ENCODE results near the gene MPPED2. TPM values are rescaled to one million over a fixed set of nuclear protein-coding genes. Genes with fewer than 3 reads are reported as not detected.

The MPPED2 gene
- total RNA-seq, 1 experiment from 2014 or later: 4.7 TPM

DNA sequence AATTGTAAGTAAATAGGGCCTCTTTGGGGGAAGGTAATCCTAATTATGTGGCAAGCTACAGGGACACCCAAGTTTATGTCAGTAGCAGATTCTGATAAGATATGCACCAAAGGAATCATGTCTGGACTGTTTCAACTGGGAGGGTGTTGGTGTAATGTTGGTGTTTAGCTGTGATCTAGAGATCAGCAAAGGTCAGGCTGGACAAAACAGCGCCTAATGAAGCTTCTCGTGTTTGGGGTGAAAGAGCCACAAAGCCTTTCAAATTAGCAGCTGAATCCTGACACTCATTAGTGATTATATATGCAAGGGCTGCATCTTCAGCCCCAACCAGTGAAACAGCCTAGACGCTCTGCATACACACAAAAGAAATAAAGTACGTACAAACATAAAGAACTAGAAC, 106.3 kb downstream of the MPPED2 start:
- H3T11ph ChIP-seq (ENCODE audit: low read length): no peak overlapping the region
- no peak overlapping the region for H3K4me2 ChIP-seq (ENCODE audit: insufficient read depth, insufficient read length, low read length)

More for the DNA sequence above, 106.3 kb downstream of the MPPED2 start:
- H4K20me1 ChIP-seq (ENCODE audit: control insufficient read depth, insufficient read depth, insufficient read length): no peaks in the 10 kb centered on the region
- no peak overlapping the region for H4K91ac ChIP-seq (ENCODE audit: insufficient read length, low read depth, low read length)
- Mint-ChIP-seq H3K27ac (peak overlapping the region in 2 of 3 experiments; percentile 22 to 59; a peak in 2 of 7 replicates), H3K4me3 (no peak overlapping the region), H3K27me3 (ENCODE audit: low read depth) (no peaks in the 10 kb centered on the region), H3K4me1 (peaks cover 50 to 55% of the 10 kb centered on the region in 2 experiments), H3K9me3 (no peaks in the 10 kb centered on the region), H3K36me3 (ENCODE audit: insufficient read depth in 1 of 3, low read depth in 3 of 3) (no peaks in the 10 kb centered on the region; a peak in 1 of 7 replicates)
- H2AFZ ChIP-seq (ENCODE audit: low read length): no peak overlapping the region
- H3K79me1 ChIP-seq (ENCODE audit: insufficient read depth, low read depth, low read length, poor library complexity, severe bottlenecking): no peaks in the 10 kb centered on the region
- DNase-seq: no peak
- H2BK20ac ChIP-seq (ENCODE audit: low read depth, low read length, poor library complexity, severe bottlenecking): no peak overlapping the region
- no peak overlapping the region for H3K27ac ChIP-seq (ENCODE audit: insufficient read length, low read depth, low read length)
- H3K9me3 ChIP-seq (ENCODE audit: control insufficient read depth, low read depth, low read length): no peaks in the 10 kb centered on the region
- H2AK5ac ChIP-seq (ENCODE audit: insufficient read length, low read length): no peak overlapping the region
- H3K23ac ChIP-seq (ENCODE audit: insufficient read length, low read depth, low read length): no peak overlapping the region
- no peak overlapping the region for H2BK120ac ChIP-seq (ENCODE audit: low read depth, low read length, poor library complexity, severe bottlenecking)
- no peaks in the 10 kb centered on the region for H3K79me2 ChIP-seq (ENCODE audit: insufficient read depth, low read length)
- no peaks in the 10 kb centered on the region for H3K23me2 ChIP-seq (ENCODE audit: insufficient read length, low read depth, low read length, poor library complexity, severe bottlenecking)
- no peak overlapping the region for H4K5ac ChIP-seq (ENCODE audit: insufficient read length, low read depth, low read length)
- no peak overlapping the region for H3K56ac ChIP-seq (ENCODE audit: insufficient read length, low read depth, low read length)
- no peak overlapping the region for H4K8ac ChIP-seq (replicated peaks; ENCODE audit: insufficient read length, low read depth, low read length)
- no CpG with 5 or more reads among the region's 4 CpGs for WGBS (ENCODE audit: extremely low coverage, insufficient read length, low lambda C conversion rate)
- H2BK12ac ChIP-seq (ENCODE audit: insufficient read length, low read depth, low read length): no peak overlapping the region
- H2BK5ac ChIP-seq (ENCODE audit: insufficient read length, low read length): no peak overlapping the region
- H3K14ac ChIP-seq (ENCODE audit: insufficient read depth, low read length): no peak overlapping the region
- TF ChIP-seq, protein P1, sequence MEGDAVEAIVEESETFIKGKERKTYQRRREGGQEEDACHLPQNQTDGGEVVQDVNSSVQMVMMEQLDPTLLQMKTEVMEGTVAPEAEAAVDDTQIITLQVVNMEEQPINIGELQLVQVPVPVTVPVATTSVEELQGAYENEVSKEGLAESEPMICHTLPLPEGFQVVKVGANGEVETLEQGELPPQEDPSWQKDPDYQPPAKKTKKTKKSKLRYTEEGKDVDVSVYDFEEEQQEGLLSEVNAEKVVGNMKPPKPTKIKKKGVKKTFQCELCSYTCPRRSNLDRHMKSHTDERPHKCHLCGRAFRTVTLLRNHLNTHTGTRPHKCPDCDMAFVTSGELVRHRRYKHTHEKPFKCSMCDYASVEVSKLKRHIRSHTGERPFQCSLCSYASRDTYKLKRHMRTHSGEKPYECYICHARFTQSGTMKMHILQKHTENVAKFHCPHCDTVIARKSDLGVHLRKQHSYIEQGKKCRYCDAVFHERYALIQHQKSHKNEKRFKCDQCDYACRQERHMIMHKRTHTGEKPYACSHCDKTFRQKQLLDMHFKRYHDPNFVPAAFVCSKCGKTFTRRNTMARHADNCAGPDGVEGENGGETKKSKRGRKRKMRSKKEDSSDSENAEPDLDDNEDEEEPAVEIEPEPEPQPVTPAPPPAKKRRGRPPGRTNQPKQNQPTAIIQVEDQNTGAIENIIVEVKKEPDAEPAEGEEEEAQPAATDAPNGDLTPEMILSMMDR (conservative IDR thresholded peaks at IDR 0.05): no peak
- H3K4ac ChIP-seq (ENCODE audit: low read depth, low read length): no peak overlapping the region
- no peak overlapping the region for H3K9ac ChIP-seq (ENCODE audit: extremely low read depth, insufficient read length, low read length)
- peaks cover 11% of the 10 kb centered on the region; the same call in 1 of the 2 replicates for H3K4me1 ChIP-seq (ENCODE audit: insufficient read depth, low read length)
- no peaks in the 10 kb centered on the region for H3K27me3 ChIP-seq (ENCODE audit: insufficient read depth, low read length)
- no peak overlapping the region for H2BK15ac ChIP-seq (ENCODE audit: low read depth, low read length)
- H3K18ac ChIP-seq (ENCODE audit: insufficient read length, low read depth, low read length): no peak overlapping the region

All from H9 (cell line).